Subcutaneous abdominal adipose tissue (tissue), 5 donors: Measurements from ENCODE around the gene BMP7.

Experiments
- H3K27ac ChIP-seq: one replicate; pipeline ENCODE4 v1.7.0; 2013; ENCODE audit warnings: low read depth, mild to moderate bottlenecking, inconsistent platforms, low read length, moderate library complexity
- H3K27me3 ChIP-seq, 5 donors: one replicate each; pipeline ENCODE4 v1.7.0; 2013; ENCODE audit warnings: low read length in 5 of 5, inconsistent platforms in 1 of 5; ENCODE audit not compliant: control insufficient read depth in 5 of 5, insufficient read depth in 4 of 5
- H3K36me3 ChIP-seq, 5 donors: one replicate each; pipeline ENCODE4 v1.7.0; 2013; ENCODE audit warnings: low read length in 5 of 5; ENCODE audit not compliant: control insufficient read depth in 5 of 5, insufficient read depth in 5 of 5
- H3K4me1 ChIP-seq, 5 donors: one replicate each; pipeline ENCODE4 v1.7.0; 2013; ENCODE audit warnings: low read length in 5 of 5, mild to moderate bottlenecking in 3 of 5, moderate library complexity in 1 of 5; ENCODE audit not compliant: control insufficient read depth in 5 of 5, insufficient read depth in 5 of 5
- H3K4me3 ChIP-seq, 5 donors: one replicate each; pipeline ENCODE4 v1.7.0; 2013; ENCODE audit warnings: low read length in 5 of 5, low read depth in 1 of 5
- H3K9ac ChIP-seq, 5 donors: one replicate each; pipeline ENCODE4 v1.7.0; 2013; ENCODE audit warnings: low read length in 5 of 5, mild to moderate bottlenecking in 4 of 5, moderate library complexity in 3 of 5
- H3K9me3 ChIP-seq, 5 donors: one replicate each; pipeline ENCODE4 v1.7.0; 2013; ENCODE audit warnings: low read length in 5 of 5; ENCODE audit not compliant: control insufficient read depth in 5 of 5
- donor health status: healthy.
- donor health status: healthy.
- donor health status: healthy.
- donor health status: healthy.
- donor health status: healthy.

The BMP7 gene

DNA sequence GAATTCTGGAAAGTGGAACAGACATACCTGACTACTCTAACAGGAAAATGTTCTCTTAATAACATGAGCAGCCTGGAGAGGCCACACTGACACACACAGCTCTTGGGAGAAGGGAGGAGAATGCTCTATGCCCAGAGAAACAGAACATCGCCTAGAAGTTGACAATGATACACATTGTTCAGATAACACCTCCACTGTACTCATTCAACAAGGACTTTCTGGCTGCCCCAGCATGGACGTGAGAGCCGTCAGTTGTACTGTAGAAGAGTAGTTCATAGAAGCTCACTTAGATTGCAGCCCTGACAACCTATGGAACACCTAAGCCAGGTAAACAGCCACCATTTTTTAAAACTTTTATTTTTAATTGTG lies 28.9 kb downstream of the BMP7 start:
- no peak overlapping the region for H3K4me3 ChIP-seq
- H3K36me3 ChIP-seq = no peaks in the 10 kb centered on the region
- H3K27ac ChIP-seq = no peak overlapping the region
- peaks cover 0 to 29% (median 13%) of the 10 kb centered on the region in 5 donors for H3K4me1 ChIP-seq
- H3K9ac ChIP-seq = no peak overlapping the region
- peaks cover 0 to 6% (median 0%) of the 10 kb centered on the region in 5 donors for H3K27me3 ChIP-seq
- H3K9me3 ChIP-seq = no peaks in the 10 kb centered on the region

DNA sequence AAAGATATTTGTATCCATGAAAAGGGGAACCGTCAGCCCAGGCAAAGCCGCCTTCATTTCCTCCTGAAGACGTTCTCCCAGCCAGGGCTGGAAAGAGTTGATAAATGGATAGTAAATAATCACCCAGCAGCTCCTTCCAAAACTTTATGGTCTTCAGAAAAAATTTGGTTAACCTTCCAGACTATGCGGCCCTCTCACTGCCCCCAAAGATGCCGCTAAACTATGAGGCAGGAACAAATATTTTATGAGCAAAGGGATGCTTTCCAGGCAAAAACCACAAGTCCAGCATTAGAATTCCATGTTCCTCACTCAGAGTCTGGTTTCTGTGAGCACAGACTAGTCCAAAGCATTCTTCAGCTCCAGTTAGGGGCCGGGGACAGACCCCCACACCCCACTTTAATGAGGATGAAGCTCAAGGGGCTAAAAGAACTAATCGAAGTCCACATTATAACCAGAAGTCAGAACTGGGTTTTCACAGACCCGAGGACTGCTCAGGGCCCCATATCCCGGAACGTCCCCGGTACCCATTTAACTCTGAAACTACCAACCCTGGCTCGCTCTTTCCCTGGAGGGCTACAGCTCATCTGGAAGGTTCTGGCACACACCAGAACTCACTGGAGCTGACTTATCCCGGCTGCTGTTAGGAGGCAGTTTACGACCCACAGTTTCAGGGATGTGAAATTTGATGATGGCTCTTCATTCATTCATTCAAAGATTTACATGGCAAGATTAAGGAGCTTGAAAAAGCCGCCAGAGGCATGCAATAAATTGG lies 29.4 kb downstream of the BMP7 start:
- Histone ChIP-seq H3K4me3 (no peak overlapping the region), H3K27me3 (peaks cover 0 to 6% (median 0%) of the 10 kb centered on the region in 5 donors), H3K36me3 (no peaks in the 10 kb centered on the region), H3K9ac (no peak overlapping the region), H3K27ac (no peak overlapping the region), H3K4me1 (peaks cover 0 to 29% (median 13%) of the 10 kb centered on the region in 5 donors), H3K9me3 (no peaks in the 10 kb centered on the region)

DNA sequence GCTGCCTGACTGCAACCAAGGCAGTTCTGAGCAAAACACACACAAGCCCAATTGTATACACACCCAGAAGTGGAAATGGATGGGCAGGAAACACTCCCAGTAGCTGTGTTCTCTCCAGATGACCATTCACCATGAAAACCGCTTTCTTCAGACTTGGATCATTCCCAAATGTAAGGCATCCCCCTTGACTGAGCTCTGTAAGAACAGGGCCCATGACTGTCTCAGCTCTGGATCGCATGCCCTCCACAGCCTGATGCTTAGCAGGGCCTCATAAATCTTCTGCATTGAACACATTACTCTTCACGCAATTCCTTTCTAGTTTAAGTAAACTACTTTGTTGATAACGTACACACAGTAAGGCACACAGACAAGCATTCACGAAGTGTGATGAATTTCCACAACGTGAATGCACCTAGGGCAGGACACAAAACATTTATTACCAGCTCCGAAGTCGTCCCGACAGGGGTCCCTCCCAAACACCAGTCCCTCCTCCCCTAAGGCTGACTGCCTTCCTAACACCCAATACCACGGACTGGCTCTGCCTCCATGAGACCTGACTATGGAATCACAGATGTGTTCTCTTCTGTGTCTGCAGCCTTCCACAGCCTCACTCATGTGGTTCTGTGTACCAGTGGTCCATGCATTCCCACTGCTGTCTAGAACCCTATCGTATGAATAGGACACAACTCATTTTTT lies 31.7 kb downstream of the BMP7 start:
- H3K9ac ChIP-seq = no peak overlapping the region
- no peak overlapping the region for H3K27ac ChIP-seq
- H3K27me3 ChIP-seq = peaks cover 0 to 9% (median 3%) of the 10 kb centered on the region in 5 donors
- H3K4me1 ChIP-seq = peaks cover 0 to 19% (median 13%) of the 10 kb centered on the region in 5 donors
- H3K4me3 ChIP-seq = peak overlapping the region in 1 of 5 donors; percentile 27
- no peaks in the 10 kb centered on the region for H3K9me3 ChIP-seq
- no peaks in the 10 kb centered on the region for H3K36me3 ChIP-seq

DNA sequence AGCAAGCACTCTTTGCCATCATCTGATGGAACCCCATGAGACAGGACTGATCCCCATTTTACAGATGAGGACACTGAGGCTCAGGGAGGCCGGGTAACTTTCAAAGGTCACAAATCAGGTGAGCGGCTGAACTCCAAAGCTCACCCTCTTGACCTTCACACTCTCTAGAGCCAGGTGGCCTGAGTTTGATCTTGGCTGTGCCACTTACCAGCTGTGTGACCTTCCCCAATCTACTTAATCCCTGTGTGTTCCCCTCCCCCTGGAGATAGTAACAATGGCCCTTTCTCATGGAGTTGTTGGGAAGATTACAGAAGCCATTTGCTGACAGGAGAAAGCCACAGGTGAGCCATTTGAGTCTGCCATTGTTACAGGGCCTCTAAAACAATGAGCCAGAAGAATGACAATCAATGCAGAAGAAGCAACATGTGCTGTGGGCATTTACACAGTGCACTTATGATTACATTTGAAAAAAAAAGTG lies 34.5 kb downstream of the BMP7 start:
- no peaks in the 10 kb centered on the region for H3K36me3 ChIP-seq
- no peaks in the 10 kb centered on the region for H3K9me3 ChIP-seq
- H3K9ac ChIP-seq = no peak overlapping the region
- peaks cover 0 to 12% (median 3%) of the 10 kb centered on the region in 5 donors for H3K27me3 ChIP-seq
- H3K4me1 ChIP-seq = peaks cover 0 to 19% (median 13%) of the 10 kb centered on the region in 5 donors
- H3K27ac ChIP-seq = no peak overlapping the region
- no peak overlapping the region for H3K4me3 ChIP-seq

DNA sequence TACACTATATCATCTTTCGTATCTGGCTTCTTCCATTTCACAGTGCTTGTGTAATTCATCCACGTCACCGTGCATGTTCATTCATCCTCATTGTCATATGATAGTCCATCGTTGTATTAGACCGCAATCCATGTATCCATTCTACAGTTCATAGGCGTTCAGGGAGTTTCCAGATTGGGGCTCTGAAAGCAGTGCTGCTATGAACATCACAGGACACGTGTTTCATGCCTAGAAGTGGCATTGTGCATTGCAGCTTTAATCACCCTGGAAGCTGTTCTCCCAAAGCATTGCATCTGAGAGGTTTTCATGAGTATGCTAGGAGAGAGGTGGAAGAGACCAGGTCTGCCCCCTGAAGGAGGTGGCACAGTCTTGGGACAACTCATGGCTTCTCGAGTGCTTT lies 35.3 kb downstream of the BMP7 start:
- Histone ChIP-seq H3K27ac (no peak overlapping the region), H3K9me3 (no peaks in the 10 kb centered on the region), H3K36me3 (no peaks in the 10 kb centered on the region), H3K27me3 (peaks cover 0 to 14% (median 4%) of the 10 kb centered on the region in 5 donors), H3K9ac (no peak overlapping the region), H3K4me1 (peaks cover 1 to 19% (median 13%) of the 10 kb centered on the region in 5 donors), H3K4me3 (no peak overlapping the region)

DNA sequence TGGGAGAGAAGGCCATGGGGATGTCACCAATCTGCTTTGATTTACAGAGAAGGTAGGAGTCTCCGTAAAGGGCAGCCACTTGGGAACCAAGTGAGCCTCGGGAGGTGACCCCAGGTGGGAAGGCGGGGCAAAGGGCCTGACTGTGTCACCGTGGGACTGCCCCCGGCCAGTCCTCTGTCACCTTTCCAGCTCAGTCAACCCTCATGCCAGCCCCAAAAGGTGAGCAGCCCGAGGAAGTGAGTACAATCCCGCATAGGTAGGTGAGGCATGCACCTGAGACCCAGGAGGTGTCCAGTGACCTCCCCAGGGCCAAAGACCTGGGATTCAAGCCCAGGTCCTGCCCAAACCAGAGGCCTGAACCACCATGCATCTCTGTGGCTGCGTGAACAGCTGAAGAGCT lies 36.2 kb downstream of the BMP7 start:
- Histone ChIP-seq H3K36me3 (no peaks in the 10 kb centered on the region), H3K4me1 (peaks cover 1 to 12% (median 8%) of the 10 kb centered on the region in 5 donors), H3K27me3 (peaks cover 3 to 14% (median 4%) of the 10 kb centered on the region in 5 donors), H3K9ac (no peak overlapping the region), H3K4me3 (no peak overlapping the region), H3K9me3 (no peaks in the 10 kb centered on the region), H3K27ac (no peak overlapping the region)

DNA sequence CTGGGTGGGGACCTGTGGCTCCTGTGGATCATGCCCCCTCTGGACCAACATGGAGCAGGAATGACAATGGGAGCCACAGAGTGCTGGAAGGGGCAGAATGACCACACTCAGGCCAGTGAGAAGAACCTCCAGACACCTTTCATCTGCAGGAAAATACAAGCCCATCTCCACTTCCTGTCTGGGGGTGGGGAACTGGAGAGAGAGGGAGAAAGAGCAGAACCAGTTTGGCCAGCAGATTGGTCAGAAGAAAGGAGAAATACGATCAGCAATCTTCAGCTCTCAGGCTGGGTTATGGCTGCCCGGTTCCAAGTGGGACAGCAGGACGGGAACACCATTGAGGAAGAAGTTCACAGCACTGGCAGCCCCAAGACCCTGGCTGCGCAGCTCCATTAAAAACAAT lies 37.0 kb downstream of the BMP7 start:
- Histone ChIP-seq H3K27me3 (peaks cover 3 to 14% (median 6%) of the 10 kb centered on the region in 5 donors), H3K9me3 (no peaks in the 10 kb centered on the region), H3K4me1 (peaks cover under 1 to 11% (median 6%) of the 10 kb centered on the region in 5 donors), H3K36me3 (no peaks in the 10 kb centered on the region), H3K27ac (no peak overlapping the region), H3K9ac (no peak overlapping the region), H3K4me3 (no peak overlapping the region)

DNA sequence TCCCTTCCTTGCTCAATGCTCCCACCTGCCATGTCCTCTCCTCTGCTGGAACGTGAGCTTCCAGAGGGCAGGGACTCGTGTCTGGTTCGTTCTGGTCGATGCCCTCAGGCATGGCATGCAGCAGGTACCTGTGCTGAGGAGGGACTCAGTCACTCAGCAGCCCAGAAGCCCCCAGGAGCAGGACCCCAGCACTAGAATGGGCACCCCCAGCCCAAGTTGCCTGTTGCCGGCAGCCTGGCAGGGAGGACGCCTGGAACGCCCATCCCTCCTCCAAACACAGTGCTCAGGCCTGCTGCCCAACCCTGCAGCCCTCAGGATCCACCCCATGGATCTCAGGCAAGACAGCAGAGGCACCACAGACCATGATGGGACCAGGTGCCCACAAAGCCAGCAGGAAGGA lies 40.6 kb downstream of the BMP7 start:
- H3K4me3 ChIP-seq = no peak overlapping the region
- peaks cover 0 to 32% (median 6%) of the 10 kb centered on the region in 5 donors for H3K27me3 ChIP-seq
- H3K9ac ChIP-seq = no peak overlapping the region
- no peak overlapping the region for H3K27ac ChIP-seq
- H3K4me1 ChIP-seq = peaks cover 3 to 17% (median 10%) of the 10 kb centered on the region in 5 donors
- no peaks in the 10 kb centered on the region for H3K36me3 ChIP-seq
- H3K9me3 ChIP-seq = no peaks in the 10 kb centered on the region

DNA sequence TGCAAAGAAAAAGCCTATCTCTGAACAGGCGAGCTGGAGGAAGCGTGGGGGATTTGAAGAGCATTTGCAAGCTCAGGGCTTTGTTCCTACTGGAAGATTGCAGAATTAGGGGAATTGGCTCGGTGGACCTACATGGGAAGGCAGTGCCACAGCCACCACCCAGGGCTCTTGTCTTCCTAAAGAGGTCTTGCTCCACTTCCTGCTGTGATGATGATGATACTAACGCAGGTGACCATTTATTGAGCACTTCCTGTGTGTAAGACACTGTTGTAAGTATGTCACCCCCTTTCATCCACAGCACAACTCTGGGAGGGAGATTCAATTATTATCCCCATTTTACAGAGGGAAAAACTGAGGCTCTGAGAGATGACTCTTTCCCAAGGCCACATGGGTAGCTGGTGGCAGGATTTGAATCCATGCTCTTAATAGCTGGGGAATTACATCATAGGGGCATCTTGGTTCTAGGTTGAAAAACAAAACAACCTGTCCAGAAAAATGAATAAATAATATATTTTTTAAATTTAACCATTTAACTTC lies 41.2 kb downstream of the BMP7 start:
- Histone ChIP-seq H3K9ac (no peak overlapping the region), H3K36me3 (no peaks in the 10 kb centered on the region), H3K9me3 (no peaks in the 10 kb centered on the region), H3K27me3 (peaks cover 0 to 34% (median 6%) of the 10 kb centered on the region in 5 donors), H3K4me1 (peaks cover 3 to 17% (median 10%) of the 10 kb centered on the region in 5 donors), H3K4me3 (no peak overlapping the region), H3K27ac (no peak overlapping the region)

DNA sequence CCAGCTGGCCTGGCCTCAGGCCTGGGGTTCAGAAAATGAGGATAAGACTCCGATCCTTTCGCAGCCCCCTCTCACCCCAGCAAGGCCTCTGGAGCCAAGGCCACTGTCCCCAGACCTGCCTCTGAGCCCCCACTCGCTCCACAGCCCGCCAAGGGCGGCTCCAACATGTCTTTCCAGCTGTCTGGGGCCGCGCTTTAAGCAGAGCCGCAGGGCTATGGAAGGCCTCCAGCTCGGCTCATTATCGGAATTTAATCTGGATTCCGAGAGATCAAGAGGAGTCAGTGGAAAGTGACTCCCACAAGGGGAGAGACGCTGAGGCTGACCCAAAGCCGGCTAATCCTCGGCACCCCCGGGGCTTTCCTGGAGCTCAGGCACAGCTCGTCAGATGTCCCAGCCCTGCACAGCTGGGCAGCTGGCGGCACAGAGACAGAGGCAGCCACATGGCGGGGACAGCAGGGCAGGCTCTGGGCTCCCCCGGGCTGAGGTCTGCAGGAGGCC lies 41.8 kb downstream of the BMP7 start:
- no peak overlapping the region for H3K27ac ChIP-seq
- H3K27me3 ChIP-seq = peaks cover 0 to 38% (median 9%) of the 10 kb centered on the region in 5 donors

More for the DNA sequence above, 41.8 kb downstream of the BMP7 start:
- peaks cover 3 to 17% (median 10%) of the 10 kb centered on the region in 5 donors for H3K4me1 ChIP-seq
- H3K4me3 ChIP-seq = no peak overlapping the region
- no peak overlapping the region for H3K9ac ChIP-seq
- H3K36me3 ChIP-seq = no peaks in the 10 kb centered on the region
- no peaks in the 10 kb centered on the region for H3K9me3 ChIP-seq
